Stimulated activated CD4-positive, alpha-beta T cell treated with anti-CD3 and anti-CD28 coated beads, Interleukin-12 subunit alpha, Interleukin-12 subunit beta, amount 100 ng/mL, for 48 hours (primary cell): ENCODE measurements around the gene TIMM22.

Source experiments
- DNase-seq, 3 donors: peaks; one replicate each; pipeline ENCODE4 v3.0.0-alpha.2; 2020; ENCODE audit warnings: low read depth in 2 of 3, low spot score in 1 of 3

TIMM22 gene

DNA sequence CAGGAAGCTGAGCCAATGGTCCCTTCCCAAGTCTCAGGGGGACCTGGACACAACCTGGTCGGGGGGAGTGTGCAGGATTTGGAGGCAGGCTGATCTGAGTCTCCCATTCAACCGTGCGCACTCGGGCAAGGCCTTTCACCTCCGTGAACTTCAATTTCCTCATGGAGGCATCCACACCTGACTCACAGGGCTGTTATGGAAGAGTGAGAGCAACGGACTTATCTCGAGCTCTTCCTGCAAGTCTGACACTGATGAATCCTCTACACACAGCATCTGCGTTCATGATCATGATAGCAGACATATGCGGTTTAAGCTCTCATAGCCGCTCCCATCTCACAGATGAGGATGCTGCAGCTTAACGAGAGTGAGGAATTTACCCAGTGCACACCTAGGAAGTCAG, 21.6 kb downstream of the TIMM22 start:
- DNase-seq: no peak

DNA sequence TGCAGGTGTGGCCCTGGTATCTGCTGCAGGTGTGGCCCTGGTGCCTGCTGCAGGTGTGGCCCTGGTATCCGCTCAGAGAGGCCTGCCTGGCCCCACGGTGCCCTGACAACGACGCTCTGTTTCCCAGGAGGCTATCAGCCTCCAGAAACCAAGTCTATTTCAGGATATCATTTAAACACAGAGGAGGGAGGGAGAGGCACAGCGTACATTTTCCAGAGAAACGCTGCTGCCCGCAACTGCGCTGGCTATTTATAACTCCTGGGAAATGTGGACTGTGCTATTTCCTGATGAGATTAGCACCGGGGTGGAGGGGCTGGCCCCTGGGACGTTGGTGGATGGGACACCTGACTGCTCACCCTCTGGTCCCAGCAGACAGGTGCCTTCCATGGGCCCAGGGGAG, 22.5 kb downstream of the TIMM22 start:
- DNase-seq: no peak

DNA sequence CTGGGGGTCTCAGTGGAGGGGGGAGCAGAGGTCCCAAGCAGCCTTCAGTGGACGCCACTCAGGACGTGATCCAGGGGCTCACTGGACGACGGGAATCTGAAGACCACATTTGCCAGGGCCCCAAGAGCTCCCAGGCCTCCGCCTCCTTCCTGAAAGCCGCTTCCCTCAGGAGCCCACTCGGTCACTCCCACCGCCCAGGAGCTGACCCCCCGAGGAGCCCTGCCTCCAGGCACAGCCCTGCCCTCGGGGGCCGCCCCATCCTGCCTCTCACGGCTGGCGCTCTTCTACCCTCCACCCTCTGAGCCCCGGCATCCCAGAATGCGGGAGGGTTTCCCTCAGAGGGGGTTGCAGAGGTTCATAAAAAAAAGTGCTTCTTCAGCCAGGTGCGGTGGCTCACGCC, 24.2 kb downstream of the TIMM22 start:
- no peak for DNase-seq

DNA sequence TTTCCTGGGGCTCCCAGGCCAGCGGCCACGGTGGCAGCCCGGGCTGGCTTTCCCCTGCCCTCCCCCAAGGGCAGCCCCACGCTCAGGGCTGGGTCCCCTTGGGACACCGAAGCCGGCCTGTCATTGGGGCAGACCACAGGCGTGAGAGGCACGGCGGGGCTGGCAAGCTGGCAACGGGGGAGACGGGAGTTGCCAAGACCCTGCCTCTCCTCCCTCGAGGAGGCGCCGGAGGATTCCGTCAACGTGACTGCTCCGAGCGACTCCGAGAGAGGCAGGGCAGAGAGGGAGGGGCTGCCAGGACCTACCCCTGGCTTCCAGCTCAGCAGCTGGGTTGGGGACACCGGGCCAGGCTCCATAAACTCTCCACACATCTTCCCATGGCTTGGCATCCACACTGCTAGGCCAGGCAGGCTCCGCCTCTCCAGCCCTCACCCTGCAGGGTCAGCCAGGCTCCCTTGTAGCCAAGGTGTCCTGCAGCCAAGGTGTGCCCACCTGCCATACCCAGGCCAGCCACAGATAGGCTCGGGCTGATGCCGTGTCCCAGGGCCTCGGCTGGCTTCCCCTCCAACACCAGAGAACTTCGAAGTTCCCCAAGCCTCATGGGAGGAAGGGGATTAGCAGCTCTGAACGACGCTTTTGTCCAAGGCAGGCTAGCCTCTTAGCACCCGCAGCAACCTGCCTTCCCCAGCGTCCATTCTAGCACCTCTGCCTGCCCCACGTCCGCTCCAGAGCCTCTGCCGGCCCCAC, 25.5 kb downstream of the TIMM22 start:
- DNase-seq: no peak

DNA sequence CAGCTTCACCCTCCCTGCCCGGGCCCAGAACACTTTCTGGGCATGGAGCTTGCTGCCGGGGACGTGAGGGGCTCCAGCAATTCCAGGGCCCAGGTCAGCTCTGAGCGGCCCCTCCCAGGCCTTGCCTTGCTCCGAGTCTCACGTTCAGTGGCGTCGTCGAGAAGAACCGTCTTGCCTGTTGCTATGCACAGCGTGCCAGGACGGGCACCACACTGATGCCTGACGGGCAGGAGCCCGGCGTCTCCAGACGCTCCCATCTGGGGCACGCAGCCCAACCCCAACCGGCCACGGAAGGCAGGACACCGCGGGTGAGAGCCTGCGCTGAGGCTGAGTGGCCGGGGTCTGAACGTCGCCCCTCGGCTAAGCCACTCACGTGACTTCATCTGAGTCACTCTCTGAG, 27.1 kb downstream of the TIMM22 start:
- no peak for DNase-seq

DNA sequence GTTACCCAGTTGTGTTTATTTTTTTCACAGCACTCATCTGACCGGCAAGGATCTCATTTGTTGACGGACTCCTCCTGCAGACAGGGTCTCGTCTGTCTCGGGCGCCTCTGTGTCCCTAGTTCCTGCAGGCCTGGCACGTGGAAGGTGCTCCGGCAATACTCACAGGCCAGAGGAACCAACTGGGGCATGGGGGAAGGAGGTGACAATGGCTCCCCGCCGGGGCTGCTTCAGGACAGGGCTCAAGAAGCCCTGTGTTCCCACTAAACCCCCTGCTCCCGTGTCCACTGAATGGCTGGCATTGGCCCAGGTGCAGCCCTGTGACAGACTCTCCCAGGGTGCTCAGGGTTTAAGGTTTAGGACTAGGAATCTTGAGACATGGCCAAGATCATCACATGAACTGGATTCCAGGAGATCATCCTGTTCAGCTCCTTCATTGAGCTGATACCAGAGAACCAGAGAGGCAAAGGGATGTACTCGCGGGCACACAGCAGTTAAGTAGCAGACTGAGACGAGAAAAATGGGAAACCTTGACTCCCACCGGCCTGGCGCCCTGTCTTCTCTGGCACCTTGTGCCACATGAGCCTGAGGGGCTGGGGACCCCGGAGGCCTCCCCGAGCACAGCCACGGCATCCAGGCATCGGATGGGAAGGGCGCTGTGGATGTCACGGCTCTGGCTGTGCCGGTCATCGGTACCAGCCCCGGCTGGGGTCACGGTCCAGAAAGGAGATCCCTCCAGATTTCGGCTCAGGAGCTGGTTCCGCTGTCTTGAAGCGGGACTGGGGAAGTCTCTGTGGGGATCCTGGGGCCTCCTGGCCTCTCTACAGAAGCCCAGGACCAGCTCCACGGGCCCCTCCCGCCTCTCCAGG, 29.0 kb downstream of the TIMM22 start:
- DNase-seq: no peak

DNA sequence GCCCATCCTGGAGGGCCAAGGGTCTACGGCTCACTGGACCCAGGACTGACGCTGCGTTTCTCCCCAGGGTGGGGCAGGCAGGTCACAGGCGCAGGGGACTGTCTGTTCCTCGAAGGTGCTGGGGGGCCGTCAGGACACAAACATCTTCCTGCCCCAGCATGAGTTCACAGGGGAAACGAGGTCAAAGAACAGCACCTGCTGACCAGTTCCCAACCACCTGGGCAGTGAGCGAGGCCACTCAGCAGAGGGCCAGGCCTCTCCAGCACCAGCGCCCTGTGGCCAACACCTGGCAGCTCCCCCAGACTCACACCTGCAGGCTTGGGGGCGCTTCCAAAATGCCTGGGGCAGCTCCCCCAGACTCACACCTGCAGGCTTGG, 29.7 kb downstream of the TIMM22 start:
- DNase-seq: no peak

DNA sequence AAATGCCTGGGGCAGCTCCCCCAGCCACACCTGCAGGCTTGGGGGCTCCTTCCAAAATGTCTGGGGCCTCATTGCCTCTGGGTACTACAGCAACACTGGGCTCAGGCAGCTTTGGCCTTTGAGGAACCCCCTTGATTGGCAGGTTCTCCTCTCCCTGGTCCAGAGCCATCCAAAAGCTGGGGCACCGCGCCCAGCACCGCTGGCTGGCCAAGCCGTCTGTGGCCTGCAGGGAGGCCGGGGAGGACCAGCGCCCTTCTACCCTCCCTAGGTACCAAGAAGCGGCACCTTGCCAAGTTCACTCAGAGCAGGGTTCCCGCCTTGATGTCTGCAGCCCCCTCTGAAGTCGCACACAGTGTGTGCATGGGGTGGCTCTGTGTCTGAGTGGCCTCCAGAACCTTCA, 30.1 kb downstream of the TIMM22 start:
- DNase-seq: no peak

DNA sequence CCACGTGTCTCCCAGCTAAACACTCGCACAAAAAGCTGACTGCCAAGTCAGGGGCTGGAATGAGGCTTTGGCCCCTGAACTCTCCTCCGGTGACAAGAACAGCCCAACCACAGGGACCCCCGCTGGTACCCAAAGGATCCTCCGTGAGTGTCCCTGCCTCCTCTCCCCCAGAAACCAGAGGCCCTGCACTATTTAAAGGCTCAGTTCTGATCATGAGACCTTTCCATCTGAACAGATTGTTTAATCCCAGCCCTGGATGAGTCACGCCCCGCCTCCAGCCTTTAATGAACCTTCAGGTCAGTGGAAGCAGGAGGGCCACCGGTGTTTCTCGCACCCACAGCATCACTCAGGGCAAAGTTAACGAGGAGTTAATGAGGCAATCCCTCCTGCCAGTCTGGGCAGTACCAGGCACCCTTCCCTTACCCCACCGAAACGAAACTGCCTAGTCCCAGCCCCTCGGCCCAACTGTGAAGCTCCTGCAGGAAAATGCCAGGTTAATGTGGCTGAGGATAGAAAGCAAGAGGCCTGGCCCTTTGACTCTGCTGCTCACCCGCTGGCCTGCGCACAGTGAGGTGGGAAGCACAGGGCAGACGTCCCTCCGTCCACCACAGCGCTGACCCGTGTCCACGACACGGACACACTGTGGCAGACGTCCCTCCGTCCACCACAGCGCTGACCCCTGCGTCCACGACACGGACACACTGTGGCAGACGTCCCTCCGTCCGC, 32.4 kb downstream of the TIMM22 start:
- DNase-seq: no peak

DNA sequence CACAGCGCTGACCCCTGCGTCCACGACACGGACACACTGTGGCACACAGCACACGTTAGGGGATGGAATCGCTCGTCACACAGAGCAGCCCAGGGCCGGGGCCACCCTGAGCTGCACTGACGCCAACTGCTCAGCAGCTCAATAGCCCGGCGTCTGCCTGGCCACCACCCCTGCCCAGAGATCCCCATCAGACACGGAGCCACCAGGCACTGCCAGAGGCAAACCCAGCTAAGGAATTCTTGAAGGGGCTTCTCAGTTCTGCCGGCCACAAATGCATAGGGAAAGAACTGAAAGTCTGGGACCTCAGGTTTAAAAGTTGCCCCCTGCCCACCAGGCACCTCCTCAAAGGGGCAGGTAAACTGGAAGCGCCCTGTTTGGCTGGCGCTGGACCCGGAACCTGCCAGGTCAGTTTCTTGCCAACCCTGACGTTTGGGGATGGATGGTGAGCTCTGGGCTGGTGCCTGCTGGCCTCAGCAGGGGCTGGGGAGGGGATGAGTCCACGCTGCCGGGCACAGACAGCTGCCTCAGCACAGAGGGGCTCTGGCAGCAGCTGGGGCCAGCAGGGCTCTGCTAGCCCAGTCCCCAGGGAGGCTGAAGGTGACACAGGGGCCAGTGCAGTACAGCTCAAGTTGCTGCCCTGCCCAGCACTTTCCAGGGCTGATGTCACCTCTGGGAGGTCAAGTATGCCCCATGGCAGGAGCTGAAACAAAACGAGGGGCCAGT, 33.2 kb downstream of the TIMM22 start:
- no peak for DNase-seq

DNA sequence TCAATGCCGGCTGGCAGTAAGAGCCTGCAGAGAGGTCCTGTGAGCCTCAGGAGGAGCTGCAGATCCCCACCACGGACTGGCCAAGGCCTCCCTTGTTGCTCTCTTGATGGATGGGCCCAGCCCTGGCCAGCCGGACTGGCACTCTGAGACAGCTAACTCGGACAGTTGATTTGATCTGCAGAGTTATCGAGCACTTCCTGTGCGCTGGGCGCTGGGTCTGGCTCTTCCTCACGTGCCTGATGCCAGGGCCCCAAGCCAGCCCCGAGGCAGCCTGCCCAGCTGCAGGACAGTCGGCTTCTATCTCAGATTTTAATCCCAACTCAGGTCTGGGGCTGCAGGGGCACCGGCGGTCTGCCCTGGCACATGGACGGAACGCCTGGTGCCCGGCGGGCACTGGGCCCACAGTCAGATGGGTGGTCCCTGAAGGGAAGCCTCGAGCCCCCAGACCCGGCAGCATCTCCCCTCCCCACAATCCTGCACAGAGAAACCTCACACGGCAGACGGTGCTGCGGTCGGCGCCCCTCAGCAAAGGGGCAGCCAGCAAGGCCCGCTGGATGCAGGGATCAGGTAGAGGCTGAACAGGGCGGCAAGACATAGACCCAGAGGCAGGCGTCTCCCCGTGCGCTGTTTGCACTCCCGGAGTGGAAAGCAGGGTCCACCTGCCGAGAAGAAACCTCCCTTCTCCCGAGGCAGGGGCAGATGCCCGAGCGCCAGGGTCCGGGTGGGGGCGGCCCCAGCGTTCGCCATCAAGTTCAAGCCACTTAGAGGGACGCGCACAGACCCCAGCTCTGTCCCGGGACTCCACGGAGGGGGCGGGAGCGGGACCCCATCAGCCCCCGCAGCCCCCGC, 34.0 kb downstream of the TIMM22 start:
- DNase-seq: no peak

DNA sequence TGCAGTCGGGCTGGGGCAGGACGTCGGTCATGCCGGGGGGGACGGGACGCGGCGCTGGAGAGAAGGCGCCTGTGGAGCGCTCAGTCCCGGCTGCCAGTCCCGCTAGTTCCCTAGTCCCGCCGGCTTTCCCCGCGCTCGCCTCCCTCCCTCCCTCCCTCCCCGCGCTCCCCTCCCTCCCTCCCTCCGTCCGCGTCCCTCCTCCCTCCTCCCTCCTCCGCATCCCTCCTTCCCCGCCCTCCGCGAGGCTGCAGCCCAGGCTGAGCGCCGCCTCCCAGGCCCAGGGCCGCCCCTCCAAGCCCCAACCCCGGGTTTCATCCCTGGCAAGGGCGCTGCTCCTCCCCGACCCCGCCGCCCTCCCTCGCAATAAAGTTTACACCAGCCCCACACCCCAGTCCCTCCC, 34.8 kb downstream of the TIMM22 start:
- DNase-seq: no peak

DNA sequence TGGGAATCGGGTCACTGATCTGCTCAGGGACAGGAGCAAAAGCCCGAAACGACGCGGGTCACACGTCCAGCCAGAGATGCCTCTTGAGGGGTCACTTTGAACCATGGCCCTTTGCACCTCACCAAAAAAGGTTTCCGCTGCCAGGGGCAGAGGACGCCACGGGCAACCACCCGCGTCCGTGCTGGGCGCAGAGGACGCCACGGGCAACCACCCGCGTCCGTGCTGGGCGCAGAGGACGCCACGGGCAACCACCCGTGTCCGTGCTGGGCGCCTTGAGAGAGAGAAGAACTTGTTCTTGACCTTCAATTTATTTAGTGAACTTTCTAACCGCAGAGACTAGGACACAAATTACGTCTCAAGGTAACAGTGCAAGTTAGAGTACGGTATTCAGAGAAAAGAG, 35.5 kb downstream of the TIMM22 start:
- DNase-seq: no peak

DNA sequence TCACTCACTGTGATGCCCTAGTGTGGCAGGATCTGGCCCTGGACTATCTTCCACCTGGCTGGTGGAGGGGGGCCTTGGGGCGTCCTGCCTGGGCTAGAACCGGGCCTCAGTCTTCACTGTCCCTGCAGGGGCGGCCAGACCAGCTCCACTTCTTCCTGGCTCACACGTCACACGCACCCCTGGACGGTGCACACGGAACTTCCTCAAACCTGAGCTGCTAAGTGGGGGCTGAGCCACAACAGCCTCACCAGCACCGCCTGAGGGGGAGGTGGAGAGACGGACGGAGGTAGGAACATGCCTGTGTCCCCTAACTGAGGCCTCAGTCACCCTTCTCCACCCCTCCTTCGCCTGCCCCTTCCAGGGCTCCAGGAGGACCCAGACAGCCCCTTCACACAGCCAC, 36.6 kb downstream of the TIMM22 start:
- no peak for DNase-seq

DNA sequence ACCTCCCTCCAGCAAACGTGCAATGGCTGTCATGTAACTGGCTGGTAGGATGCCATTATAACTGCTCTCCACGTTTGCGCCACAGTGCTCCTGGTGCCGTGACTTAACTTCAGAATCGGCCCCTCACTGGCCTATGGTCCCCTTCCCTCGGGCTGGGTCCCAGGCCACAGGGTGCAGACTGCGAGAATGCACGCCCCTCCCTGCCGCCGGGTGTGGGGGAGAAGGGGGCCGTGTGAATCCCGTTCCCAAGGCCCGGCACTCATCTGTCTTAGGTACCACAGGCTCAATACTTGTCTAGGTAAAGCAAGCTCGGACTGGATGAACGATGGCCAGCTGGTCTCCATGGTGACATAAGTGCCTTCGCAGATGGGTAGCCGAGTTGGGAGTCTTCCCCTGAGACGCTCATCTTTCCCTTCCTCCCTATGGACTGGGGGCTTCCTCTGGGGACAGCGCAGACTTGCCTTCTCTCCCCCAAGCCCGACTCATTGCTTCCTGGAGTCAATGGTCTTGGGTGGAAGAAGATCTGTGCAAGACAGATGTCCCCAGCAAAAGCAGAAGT, 37.8 kb downstream of the TIMM22 start:
- no peak for DNase-seq

DNA sequence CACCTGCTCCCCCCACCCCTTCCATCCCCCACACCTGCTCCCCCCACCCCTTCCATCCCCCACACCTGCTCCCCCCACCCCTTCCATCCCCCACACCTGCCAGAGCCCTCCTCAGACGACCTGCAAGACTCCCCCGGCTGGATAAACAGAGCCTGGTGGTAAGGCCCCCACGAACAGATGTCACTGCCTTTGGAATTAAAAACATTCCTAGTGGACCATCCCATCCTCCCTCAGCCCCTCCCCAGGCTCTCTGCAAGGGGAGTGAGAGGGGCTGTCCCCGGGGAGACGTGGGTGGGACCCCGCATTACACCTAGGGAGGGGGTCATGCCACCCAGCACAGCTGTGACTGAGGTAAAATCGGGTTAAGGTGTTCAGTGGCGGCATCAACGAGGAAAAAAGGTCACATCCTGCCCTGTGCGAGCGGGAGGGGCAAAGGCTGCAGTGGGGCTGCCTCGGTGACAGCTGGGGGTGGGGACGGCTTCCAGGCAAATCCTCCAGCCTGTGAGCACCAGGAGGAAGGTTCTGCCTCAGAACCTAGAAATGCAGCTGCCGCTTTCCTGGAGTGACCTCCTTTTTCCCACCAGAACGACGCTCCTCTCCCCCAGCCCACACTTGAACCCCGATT, 38.7 kb downstream of the TIMM22 start:
- DNase-seq: no peak

DNA sequence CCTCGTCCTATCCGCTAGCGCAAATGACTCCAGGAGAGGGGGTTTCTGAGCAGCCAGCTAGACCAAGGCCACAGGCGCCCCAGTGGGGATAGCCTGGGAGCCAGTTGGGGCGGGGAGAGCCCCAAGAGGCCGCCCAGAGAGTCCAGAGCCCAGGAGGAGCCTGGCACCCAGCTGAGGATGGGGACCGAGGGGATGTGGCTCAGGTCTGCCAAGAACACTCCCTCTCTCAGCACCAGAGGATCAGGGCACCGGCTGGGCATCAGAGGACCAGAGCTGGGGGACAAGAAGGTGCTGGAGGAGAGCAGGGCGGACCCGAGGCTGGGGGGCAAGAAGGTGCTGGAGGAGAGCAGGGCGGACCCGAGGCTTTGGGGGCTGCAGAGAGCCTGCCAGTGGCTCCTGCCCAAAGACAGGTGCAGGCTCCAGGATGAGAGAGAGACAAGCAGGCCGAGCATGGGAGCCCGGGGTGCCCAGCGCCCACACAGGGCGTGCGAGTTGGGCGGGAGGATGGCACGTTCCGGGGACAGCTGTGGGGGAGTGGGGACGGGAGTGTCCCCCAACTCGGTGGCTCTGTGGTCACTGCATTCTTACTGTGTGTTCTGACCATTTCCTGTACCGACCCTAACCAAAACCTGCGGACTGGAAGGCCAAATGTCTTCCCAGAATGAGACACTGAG, 39.4 kb downstream of the TIMM22 start:
- no peak for DNase-seq

DNA sequence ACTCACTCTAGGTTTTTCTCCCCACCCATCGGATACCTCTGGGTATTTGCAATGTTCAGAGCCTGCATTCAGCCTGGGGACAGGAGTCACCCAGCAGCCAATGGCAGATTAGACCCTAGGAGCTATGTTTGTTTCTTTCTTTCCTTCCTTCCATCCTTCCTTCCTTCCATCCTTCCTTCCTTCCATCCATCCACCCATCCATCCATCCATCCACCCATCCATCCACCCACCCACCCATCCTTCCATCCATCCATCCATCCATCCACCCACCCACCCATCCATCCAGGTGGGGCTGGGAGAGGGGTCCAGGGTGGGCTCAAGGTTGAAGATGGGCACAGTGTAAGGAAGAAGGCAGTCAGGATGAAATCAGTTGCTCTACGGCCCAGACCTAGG, 39.9 kb downstream of the TIMM22 start:
- no peak for DNase-seq

DNA sequence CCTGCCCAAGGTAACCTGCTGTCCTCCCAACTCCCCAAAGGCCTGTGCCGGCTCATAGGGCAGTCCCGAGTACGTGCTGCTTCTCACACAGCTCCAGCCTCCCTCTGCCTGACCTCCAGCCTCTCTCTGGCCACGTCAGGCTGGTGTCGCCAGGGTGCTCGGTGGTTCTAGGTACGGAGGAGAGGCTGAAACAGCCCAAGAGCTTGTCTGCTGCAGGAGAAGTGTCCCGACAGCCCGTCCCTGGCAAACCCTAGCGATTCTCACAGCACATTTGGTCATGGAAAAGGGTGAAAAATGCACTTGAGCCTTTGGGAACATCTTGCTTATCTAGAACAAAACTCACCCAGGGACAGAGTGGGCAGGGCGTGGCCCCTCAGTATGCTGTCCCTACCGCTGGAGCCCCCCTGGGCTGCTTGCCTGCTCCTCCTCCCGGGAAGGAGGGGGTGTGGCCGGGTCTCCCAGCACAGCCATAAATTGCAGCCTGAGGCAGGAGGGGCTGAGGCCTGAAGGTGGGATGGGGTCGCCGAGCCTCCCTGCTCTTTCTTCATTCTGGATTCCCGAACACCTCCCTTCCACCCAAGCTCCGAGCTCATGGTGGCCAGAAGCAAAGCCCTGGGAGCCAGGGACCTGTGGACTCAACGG, 40.4 kb downstream of the TIMM22 start:
- DNase-seq: no peak
